VCaP (cell line): ENCODE measurements around the gene IL4R.

ENCODE experiments used
- H3K27ac ChIP-seq: fragments of 450-650 bp; 2 replicates; pipeline ENCODE4 v1.5.1; 2017
- TF ChIP-seq, protein P1 (sequence below): fragments of 450-650 bp; conservative IDR thresholded peaks from 2 replicates; pipeline ENCODE4 v1.5.1; 2017; ENCODE audit warnings: mild to moderate bottlenecking, moderate library complexity

IL4R gene

GRCh38 chr16:27368358-27368722, 54.6 kb downstream of the IL4R start:
- TF ChIP-seq, protein P1, sequence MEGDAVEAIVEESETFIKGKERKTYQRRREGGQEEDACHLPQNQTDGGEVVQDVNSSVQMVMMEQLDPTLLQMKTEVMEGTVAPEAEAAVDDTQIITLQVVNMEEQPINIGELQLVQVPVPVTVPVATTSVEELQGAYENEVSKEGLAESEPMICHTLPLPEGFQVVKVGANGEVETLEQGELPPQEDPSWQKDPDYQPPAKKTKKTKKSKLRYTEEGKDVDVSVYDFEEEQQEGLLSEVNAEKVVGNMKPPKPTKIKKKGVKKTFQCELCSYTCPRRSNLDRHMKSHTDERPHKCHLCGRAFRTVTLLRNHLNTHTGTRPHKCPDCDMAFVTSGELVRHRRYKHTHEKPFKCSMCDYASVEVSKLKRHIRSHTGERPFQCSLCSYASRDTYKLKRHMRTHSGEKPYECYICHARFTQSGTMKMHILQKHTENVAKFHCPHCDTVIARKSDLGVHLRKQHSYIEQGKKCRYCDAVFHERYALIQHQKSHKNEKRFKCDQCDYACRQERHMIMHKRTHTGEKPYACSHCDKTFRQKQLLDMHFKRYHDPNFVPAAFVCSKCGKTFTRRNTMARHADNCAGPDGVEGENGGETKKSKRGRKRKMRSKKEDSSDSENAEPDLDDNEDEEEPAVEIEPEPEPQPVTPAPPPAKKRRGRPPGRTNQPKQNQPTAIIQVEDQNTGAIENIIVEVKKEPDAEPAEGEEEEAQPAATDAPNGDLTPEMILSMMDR, result peak; percentile 59
- no peak overlapping the region for H3K27ac ChIP-seq

DNA sequence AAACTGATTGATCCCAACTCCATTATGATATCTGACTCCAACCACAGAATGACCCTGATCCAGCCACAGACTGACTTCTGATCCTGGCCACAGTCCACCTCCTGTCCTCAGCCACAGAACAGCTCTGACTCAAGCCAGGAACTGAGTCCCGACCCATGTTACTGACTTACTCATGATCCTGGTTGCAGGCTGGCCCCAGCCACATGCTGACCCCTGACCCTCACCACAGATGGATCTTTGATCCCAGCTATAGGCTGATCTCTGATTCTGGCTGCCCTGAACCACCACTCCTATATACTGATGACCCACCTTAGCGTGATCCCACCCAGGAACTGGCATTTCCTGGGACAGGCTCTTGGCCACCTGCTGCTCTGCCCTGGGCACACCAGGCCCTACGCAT, 56.0 kb downstream of the IL4R start:
- no peak overlapping the region for H3K27ac ChIP-seq
- TF ChIP-seq, protein P1, result no peak

DNA sequence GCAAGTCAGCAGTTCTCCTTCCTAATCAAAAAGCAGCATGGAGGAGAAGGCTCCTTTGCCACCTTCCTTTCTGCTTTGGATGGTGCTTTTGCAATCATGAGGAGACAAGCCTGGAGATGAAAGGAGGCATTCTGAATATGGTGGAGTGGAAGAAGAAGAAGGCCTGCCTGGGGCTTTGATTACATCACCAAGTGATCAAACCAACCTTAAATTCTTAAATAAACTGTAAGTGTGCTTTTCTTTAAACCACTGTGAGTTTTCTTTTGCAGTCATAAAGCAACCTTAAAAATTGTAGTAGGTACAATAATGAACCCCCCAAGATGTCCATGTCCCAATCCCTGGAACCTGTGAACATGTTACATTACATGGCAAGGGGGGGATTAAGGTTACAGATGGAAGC, 56.5 kb downstream of the IL4R start:
- TF ChIP-seq, protein P1, result no peak
- no peak overlapping the region for H3K27ac ChIP-seq

GRCh38 chr16:27373312-27373711, 59.5 kb downstream of the IL4R start:
- no peak overlapping the region for H3K27ac ChIP-seq
- TF ChIP-seq, protein P1, result no peak

DNA sequence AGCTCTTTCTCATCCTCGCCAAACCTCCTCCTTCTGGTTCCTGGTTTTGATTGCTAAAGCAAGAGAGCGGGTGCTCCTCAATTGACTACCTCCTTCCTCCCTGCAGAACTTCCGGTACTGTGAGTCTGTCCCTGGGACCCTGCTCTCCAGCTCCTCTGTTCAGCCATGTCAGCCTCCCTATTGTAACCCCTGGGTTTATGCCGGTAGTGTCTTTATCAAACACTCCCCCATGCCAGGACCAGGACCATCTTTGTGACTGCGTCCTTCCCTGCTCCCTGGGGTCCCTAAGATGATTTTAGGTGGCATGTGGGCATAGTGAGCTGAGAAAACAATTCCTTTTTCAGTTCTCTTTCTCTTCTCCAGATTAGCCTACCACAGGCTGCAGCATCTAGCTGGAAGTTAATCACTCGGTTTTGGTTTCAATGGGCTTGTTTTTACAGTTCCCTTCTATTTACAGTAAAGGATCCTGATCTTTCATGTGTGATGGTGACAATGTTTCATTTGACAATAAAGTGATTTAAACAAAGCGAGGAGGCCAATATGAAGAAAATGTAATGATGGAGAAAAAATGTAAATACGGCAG, 60.5 kb downstream of the IL4R start:
- H3K27ac ChIP-seq, result no peak overlapping the region
- TF ChIP-seq, protein P1, result no peak

DNA sequence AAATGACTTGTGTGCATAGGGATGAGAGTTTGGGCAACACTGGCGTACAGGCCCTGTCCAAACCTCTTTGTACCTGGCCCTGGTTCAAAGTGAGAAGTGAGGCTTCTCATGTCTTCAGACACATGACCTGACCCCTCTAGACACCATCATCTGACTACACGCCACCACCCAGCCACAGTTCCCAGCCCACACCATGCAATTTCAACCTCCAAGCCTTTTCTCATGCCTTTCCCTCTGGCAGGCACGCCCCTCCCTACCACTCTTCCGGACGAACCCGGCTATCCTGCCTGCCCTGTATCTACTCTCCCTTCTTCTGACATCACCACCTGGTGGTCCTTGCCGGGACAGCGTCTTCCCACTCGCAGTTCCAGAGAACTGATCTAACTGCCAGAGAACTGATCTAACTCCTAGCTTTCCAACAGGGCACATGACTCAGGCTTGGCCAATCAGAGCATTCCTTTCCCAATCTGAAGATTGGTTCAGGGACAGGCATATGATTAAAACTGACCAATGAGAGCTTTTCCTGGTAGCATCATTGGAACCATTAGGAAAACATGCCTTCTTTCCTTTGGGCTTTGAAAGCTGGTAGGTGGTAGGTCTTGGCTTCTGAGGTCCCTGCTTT, 61.1 kb downstream of the IL4R start:
- TF ChIP-seq, protein P1, result no peak
- H3K27ac ChIP-seq, result no peak overlapping the region

DNA sequence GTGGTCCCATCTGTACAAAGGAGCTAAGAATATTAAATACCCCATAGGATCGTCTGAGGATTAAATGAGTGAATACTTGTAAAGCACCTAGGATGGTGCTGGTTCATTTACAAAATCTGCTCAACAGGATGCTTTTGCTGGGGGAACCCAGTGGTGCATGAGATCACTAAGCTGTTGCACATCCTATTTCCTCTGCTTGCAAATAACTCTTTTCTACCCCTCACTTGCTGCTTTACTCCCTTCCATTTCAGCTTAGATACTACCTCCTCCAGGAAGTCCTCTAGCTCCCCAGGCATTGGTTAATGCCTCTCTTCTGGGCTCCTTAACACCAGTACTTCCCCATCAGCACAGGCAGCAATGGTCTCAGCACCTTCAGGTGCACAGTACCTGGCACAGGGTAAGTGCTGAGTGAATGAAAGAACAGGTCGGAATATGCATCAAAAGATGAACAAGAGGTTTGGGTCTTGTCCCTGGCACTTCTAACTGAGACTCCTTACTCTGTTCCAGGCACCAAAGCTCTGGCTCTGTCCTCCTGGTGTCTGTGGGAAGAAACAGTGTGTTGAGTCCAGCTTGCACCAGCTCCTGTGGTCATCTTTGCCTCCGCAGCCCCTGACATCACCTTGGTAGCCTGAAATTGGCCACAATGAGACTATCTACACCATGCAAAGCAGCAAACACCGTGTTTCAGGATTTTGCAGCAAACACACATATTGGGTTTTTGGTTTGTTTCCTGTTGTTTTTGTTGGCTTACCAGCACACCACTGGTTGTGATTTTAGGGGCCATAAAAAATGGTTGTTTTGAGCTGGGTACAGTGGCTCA, 64.1 kb downstream of the IL4R start:
- H3K27ac ChIP-seq, result no peak overlapping the region
- TF ChIP-seq, protein P1, result no peak
